Uterus (tissue), 4 donors: ENCODE measurements around the gene MAP3K14. TPM values are rescaled to one million over a fixed set of nuclear protein-coding genes. Genes with fewer than 3 reads are reported as not detected.

Experiments used
- DNase-seq, 2 donors: peaks; one replicate each; pipeline ENCODE4 v3.0.0-alpha.2; 2019 to 2020
- H3K27ac ChIP-seq, 2 donors: fragments of 200-600 bp; sonication (generic); 1 replicate in 1 of 2; 2 replicates in 1 of 2; pipeline ENCODE4 v1.5.1; 2016 to 2018
- H3K27me3 ChIP-seq, 2 donors: fragments of 200-600 bp; sonication (generic); one replicate each; pipeline ENCODE4 v1.5.1; 2018 to 2019; ENCODE audit warnings: control low read depth in 1 of 2
- H3K36me3 ChIP-seq, 2 donors: fragments of 200-600 bp; sonication (generic); one replicate each; pipeline ENCODE4 v1.5.1; 2019; ENCODE audit warnings: control low read depth in 1 of 2
- H3K4me1 ChIP-seq, 2 donors: fragments of 200-600 bp; sonication (generic); one replicate each; pipeline ENCODE4 v1.5.1; 2018 to 2019; ENCODE audit warnings: control low read depth in 1 of 2
- H3K4me3 ChIP-seq, 2 donors: fragments of 200-600 bp; sonication (generic); 1 replicate in 1 of 2; 2 replicates in 1 of 2; pipeline ENCODE4 v1.5.1; 2018 to 2019; ENCODE audit warnings: mild to moderate bottlenecking in 1 of 2
- H3K9me3 ChIP-seq, 2 donors: fragments of 200-600 bp; sonication (generic); one replicate each; pipeline ENCODE4 v1.5.1; 2019; ENCODE audit warnings: control low read depth in 1 of 2
- POLR2A ChIP-seq, 2 donors: fragments of 450-650 bp; IDR thresholded peaks; one replicate each; pipeline ENCODE4 v1.6.1; 2016; ENCODE audit warnings: antibody characterized with exemption in 2 of 2, mild to moderate bottlenecking in 1 of 2, moderate library complexity in 1 of 2
- intact Hi-C: fragments of 100-400 bp; cut with DNase I; formaldehyde crosslinking; loops from one replicate; pipeline ENCODE4 v1.15.1; 2023; ENCODE audit warnings: low total_unique reads
- total RNA-seq, 4 donors: library from RNA; depleted of rRNA in 3 of 4; stranded (reverse); fragments of >200 nt in 3 of 4; gene quantifications; one replicate each; pipeline versions ENCODE4 v1.1.0 to v1.2.4, GENCODE V29; 2014 to 2023
- TF ChIP-seq, protein P1 (sequence below), 4 experiments: fragments of 200-600 bp in 2 of 4; fragments of 450-650 bp in 2 of 4; sonication (generic) in 2 of 4; IDR thresholded peaks; one replicate each; pipeline ENCODE4 v1.5.1; 2016 to 2019; ENCODE audit warnings: antibody characterized with exemption in 4 of 4, mild to moderate bottlenecking in 2 of 4, moderate library complexity in 1 of 4
- donor health status: DM: yes; HTN: yes; CAD: no.

MAP3K14 gene
- total RNA-seq, 4 donors from 2014 or later, result 1.0 to 22.1 (median 4.9) TPM

DNA sequence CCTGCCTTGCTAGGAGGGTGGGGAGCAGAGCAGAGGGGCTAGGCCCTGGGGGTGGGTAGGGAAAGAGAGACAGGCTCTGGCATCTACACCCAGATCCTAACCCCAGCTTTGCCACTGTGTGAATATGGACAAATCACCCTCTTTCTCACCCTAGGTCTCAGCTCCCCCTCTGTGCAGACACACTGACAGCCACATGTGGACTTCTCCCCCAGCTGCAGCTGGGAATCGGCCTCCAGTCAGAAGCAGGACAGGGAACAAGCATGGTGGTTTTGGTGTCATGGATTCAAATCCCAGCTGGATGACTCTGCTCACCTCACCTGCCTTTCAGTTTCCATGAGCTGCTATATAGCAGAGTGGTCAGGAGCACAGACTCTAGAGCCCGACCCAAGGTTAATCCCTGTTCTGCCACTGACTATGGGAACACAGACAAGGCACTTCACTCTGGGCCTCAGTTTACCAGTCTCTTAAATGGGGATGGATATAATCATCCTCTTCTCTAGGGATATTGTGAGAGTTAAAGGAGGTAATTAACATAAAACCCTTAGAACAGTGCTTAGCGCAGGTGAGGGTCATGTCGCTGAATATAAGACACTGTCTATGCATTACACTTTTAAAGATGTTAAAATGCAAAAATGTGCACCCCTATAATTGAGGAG, 26.2 kb upstream of the MAP3K14 start:
- no peak for TF ChIP-seq POLR2A (IDR thresholded peaks at IDR 0.05)
- TF ChIP-seq, protein P1, sequence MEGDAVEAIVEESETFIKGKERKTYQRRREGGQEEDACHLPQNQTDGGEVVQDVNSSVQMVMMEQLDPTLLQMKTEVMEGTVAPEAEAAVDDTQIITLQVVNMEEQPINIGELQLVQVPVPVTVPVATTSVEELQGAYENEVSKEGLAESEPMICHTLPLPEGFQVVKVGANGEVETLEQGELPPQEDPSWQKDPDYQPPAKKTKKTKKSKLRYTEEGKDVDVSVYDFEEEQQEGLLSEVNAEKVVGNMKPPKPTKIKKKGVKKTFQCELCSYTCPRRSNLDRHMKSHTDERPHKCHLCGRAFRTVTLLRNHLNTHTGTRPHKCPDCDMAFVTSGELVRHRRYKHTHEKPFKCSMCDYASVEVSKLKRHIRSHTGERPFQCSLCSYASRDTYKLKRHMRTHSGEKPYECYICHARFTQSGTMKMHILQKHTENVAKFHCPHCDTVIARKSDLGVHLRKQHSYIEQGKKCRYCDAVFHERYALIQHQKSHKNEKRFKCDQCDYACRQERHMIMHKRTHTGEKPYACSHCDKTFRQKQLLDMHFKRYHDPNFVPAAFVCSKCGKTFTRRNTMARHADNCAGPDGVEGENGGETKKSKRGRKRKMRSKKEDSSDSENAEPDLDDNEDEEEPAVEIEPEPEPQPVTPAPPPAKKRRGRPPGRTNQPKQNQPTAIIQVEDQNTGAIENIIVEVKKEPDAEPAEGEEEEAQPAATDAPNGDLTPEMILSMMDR (IDR thresholded peaks at IDR 0.05), result no peak
- H3K4me1 ChIP-seq, result no peaks in the 10 kb centered on the region
- no peak overlapping the region for H3K4me3 ChIP-seq
- no peaks in the 10 kb centered on the region for H3K36me3 ChIP-seq
- no peak overlapping the region for H3K27ac ChIP-seq
- DNase-seq, result peak in 1 of 2 donors; percentile 7
- intact Hi-C loops, result no loop called here
- H3K27me3 ChIP-seq, result no peaks in the 10 kb centered on the region
- no peaks in the 10 kb centered on the region for H3K9me3 ChIP-seq

GRCh38 chr17:45342306-45342705, 25.5 kb upstream of the MAP3K14 start:
- no peak overlapping the region for H3K4me3 ChIP-seq
- no peak overlapping the region for H3K27ac ChIP-seq
- intact Hi-C loops, result no loop called here
- H3K36me3 ChIP-seq, result no peaks in the 10 kb centered on the region
- H3K4me1 ChIP-seq, result no peaks in the 10 kb centered on the region
- no peaks in the 10 kb centered on the region for H3K9me3 ChIP-seq
- peak in 1 of 2 donors; percentile 11 for DNase-seq
- TF ChIP-seq, protein P1 (IDR thresholded peaks at IDR 0.05), result no peak
- no peak for TF ChIP-seq POLR2A (IDR thresholded peaks at IDR 0.05)
- H3K27me3 ChIP-seq, result no peaks in the 10 kb centered on the region

DNA sequence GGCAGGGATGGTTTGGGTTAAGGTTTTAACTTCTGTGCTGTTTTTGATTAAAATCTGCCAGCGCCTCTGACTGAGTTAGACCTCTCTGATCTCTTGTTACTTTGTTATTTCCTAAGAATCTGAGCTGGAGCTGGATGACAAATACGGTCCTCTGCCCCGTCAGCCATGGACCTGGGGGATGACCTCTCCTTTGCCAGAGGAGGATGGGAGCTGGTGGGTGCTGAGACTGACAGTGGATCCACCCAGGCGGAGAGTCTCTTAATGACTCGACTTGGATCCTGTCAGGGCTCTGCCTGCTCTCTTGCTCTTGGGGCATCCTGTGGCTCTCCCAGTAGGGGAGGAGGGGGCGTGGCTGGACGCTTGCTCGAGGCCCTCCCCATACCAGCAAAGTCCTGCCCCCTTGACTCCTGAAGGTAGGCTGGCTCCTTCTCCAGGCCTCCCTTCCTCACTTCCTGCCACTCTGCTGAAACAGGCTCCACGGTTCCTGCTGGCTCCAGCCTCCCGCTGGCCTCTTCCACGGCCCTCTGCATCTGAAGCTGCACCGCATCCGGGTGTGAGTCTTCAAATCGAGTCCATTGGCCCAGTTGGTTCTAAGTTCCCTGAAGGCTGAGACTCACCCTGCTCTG, 24.8 kb upstream of the MAP3K14 start:
- no peaks in the 10 kb centered on the region for H3K27me3 ChIP-seq
- DNase-seq, result peak; percentile 47 to 69
- no peak overlapping the region for H3K4me3 ChIP-seq
- H3K36me3 ChIP-seq, result no peaks in the 10 kb centered on the region
- H3K27ac ChIP-seq, result peak overlapping the region; percentile 12 to 26
- intact Hi-C loops, result no loop called here
- no peaks in the 10 kb centered on the region for H3K9me3 ChIP-seq
- no peaks in the 10 kb centered on the region for H3K4me1 ChIP-seq
- TF ChIP-seq, protein P1 (IDR thresholded peaks at IDR 0.05), result no peak
- TF ChIP-seq POLR2A (IDR thresholded peaks at IDR 0.05), result no peak

DNA sequence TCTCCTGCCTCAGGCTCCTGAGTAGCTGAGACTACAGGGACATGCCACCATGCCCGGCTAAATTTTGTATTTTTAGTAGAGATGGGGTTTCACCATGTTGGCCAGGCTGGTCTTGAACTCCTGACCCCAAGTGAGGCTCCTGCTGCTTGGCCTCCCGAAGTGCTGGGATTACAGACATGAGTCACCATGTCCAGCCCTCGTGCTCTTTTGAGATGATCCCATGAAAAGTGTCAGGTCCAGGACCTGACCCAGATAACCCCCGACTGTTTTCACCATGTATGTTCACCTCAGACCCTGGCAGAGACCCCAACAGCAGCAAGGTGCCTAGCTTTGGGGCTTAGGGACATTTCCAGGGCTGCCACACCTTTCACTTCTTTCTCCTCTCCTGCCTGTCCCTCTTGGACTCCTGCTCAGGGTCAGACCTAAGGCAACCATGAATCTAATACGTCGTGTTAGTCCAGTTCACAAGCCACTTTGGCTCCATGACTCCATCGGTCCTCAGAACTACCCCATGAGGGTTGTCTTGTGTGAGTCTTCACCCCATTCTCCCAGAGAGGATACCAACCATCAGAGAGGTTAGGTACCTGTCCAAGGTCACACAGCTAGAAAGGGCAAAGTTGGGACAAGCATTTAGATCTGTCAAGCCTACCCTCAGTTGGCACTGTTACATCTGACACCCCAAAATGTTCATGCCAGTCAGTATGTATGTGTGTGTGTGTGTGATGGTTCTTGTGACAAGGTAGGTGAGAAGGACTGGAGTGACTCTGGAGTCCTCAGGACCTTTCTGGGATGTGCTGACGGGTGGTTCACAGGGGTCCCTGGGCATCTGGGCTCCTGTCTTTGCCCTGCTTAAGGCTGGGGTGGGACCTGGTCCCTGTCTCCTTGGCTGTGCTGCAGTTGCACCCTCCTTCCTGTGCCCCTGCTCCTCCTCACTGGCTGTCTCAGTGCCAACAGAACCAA, 23.1 kb upstream of the MAP3K14 start:
- Histone ChIP-seq H3K4me1 (no peaks in the 10 kb centered on the region), H3K27ac (no peak overlapping the region), H3K36me3 (no peaks in the 10 kb centered on the region), H3K9me3 (no peaks in the 10 kb centered on the region), H3K27me3 (no peaks in the 10 kb centered on the region), H3K4me3 (no peak overlapping the region)
- peak in 1 of 2 donors; percentile 8 for DNase-seq
- intact Hi-C loops, result no loop called here
- TF ChIP-seq, protein P1 (IDR thresholded peaks at IDR 0.05), result no peak
- no peak for TF ChIP-seq POLR2A (IDR thresholded peaks at IDR 0.05)
